ENCODE results near the gene UCN2. TPM values are rescaled to one million over a fixed set of nuclear protein-coding genes. Genes with fewer than 3 reads are reported as not detected.

The UCN2 gene
- total and polyA plus RNA-seq, 9 of the 15 experiments (the other 6 are each of a cell fraction or from before 2014, with no cell fraction given), result 0.08 to 0.11 TPM; not detected in 7

- no peak for TF ChIP-seq NR4A1 (CRISPR knock-in tag; IDR thresholded peaks at IDR 0.05)
- no peak for TF ChIP-seq NR4A1 (tag; IDR thresholded peaks at IDR 0.05)
- TF ChIP-seq ZMIZ1 (IDR thresholded peaks at IDR 0.05; ENCODE audit: low read depth in 2 of 2, low read length in 2 of 2), result no peak
- TF ChIP-seq ZNF140 (CRISPR knock-in tag; IDR thresholded peaks at IDR 0.05), result no peak
- no peak for TF ChIP-seq FOS (IDR thresholded peaks at IDR 0.05; ENCODE audit: extremely low read depth, insufficient read length)
- no peak for TF ChIP-seq USF1 (CRISPR knock-in tag; IDR thresholded peaks at IDR 0.05)
- no peak for TF ChIP-seq MTA2 (IDR thresholded peaks at IDR 0.05; ENCODE audit: low read depth)
- no peak for TF ChIP-seq NEUROD1 (IDR thresholded peaks at IDR 0.05; ENCODE audit: borderline replicate concordance, low read depth, low read length, partially characterized antibody)
- no peak for TF ChIP-seq ZBTB12 (CRISPR knock-in tag; IDR thresholded peaks at IDR 0.05)
- no peak for TF ChIP-seq KLF6 (CRISPR knock-in tag; IDR thresholded peaks at IDR 0.05; ENCODE audit: borderline replicate concordance)
- TF ChIP-seq BRD4 (IDR thresholded peaks at IDR 0.05), result no peak
- no peak for TF ChIP-seq NFIC (IDR thresholded peaks at IDR 0.05)
- no peak for TF ChIP-seq SRF (CRISPR knock-in tag; IDR thresholded peaks at IDR 0.05)
- no peak for TF ChIP-seq THRA (IDR thresholded peaks at IDR 0.05)
- no peak for TF ChIP-seq POLR2AphosphoS2 (IDR thresholded peaks at IDR 0.05; ENCODE audit: low read length)
Observed at GRCh38 chr3:48536116-48536515, 27.5 kb downstream of the UCN2 start (continued).

Data from K562 (cell line).